ENCODE measurements around the gene U2AF2. TPM values are rescaled to one million over a fixed set of nuclear protein-coding genes. Genes with fewer than 3 reads are reported as not detected.

Gene U2AF2
- total and polyA plus RNA-seq, 9 of the 15 experiments (the other 6 are each of a cell fraction or from before 2014, with no cell fraction given) = 3.0 to 331 (median 157) TPM

- peaks cover 2 to 24% of the 10 kb centered on the region in 2 experiments; a peak in 4 of 5 replicates for H3K4me1 ChIP-seq (replicated peaks in 1 of 2; ENCODE audit: control insufficient read depth in 2 of 2, insufficient read depth in 2 of 2, low read length in 2 of 2)
- ChIA-PET CTCF (ENCODE audit: low intra/inter-chr PET ratio) (no interaction called here), POLR2A (interaction anchor here (1.0 to 3.3 kb wide), 4 partner anchors 9 to 36 kb away, joined by 3 to 21 read pairs (median 8); partner anchors contain the start of gene U2AF2)
- H4K20me1 ChIP-seq (replicated peaks; ENCODE audit: control insufficient read depth, insufficient read depth, low read length) = peaks cover 62% of the 10 kb centered on the region
- DNase-seq (ENCODE audit: extremely low read depth in 1 of 4, low spot score in 3 of 4) (no peak), FAIRE-seq (no peak), ATAC-seq (no peak)
- no peak overlapping the region for H3K4me2 ChIP-seq (ENCODE audit: insufficient read depth, low read length)
- peaks cover 9% of the 10 kb centered on the region for H3K9me1 ChIP-seq (ENCODE audit: control insufficient read depth, insufficient read depth, low read length)
- H3K36me3 ChIP-seq (ENCODE audit: control insufficient read depth, insufficient read depth, low read length) = peaks cover 98% of the 10 kb centered on the region
- peaks cover 85% of the 10 kb centered on the region for H3K79me2 ChIP-seq (ENCODE audit: control insufficient read depth, insufficient read depth, low read length)
- WGBS (ENCODE audit: insufficient coverage, low coverage, missing lambda C conversion rate) = 97% methylated on average over 12 of the region's 12 CpGs
- TF ChIP-seq L3MBTL2 (IDR thresholded peaks at IDR 0.05) (no peak), BCOR (IDR thresholded peaks at IDR 0.05) (peak; percentile 29; the same call in 1 of the 2 replicates), C11orf30 (IDR thresholded peaks at IDR 0.05; ENCODE audit: low read depth) (no peak), RBFOX2 (IDR thresholded peaks at IDR 0.05; ENCODE audit: low read depth, low read length) (0 out of 2 replicates have a peak, but pooled peaks have one; percentile 4), POLR2G (IDR thresholded peaks at IDR 0.05; ENCODE audit: low read depth, low read length) (0 out of 2 replicates have a peak, but pooled peaks have one; percentile 25), ZKSCAN1 (IDR thresholded peaks at IDR 0.05; ENCODE audit: low read depth, low read length) (no peak), SRSF1 (IDR thresholded peaks at IDR 0.05; ENCODE audit: low read depth, low read length) (no peak), ZNF589 (CRISPR knock-in tag; IDR thresholded peaks at IDR 0.05; ENCODE audit: low read depth) (no peak), NFRKB (IDR thresholded peaks at IDR 0.05; ENCODE audit: low read depth) (no peak), RBBP5 (IDR thresholded peaks at IDR 0.05; ENCODE audit: borderline replicate concordance, insufficient read depth, low read length, poor library complexity, severe bottlenecking) (no peak), GTF2F1 (IDR thresholded peaks at IDR 0.05; ENCODE audit: low read depth, low read length) (no peak), RBM25 (IDR thresholded peaks at IDR 0.05; ENCODE audit: low read depth, low read length, severe bottlenecking) (peak; percentile 71)
- TF ChIP-seq, protein P1, sequence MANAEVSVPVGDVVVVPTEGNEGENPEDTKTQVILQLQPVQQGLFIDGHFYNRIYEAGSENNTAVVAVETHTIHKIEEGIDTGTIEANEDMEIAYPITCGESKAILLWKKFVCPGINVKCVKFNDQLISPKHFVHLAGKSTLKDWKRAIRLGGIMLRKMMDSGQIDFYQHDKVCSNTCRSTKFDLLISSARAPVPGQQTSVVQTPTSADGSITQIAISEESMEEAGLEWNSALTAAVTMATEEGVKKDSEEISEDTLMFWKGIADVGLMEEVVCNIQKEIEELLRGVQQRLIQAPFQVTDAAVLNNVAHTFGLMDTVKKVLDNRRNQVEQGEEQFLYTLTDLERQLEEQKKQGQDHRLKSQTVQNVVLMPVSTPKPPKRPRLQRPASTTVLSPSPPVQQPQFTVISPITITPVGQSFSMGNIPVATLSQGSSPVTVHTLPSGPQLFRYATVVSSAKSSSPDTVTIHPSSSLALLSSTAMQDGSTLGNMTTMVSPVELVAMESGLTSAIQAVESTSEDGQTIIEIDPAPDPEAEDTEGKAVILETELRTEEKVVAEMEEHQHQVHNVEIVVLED (CRISPR knock-in tag; IDR thresholded peaks at IDR 0.05) = no peak
- BruUV-seq (replicated peaks) = no TSS peak
- H3K4me3 ChIP-seq = no peak overlapping the region
- no peak overlapping the region for H2AFZ ChIP-seq (ENCODE audit: low read depth, low read length)
- no peak overlapping the region for H3K27ac ChIP-seq (ENCODE audit: extremely low read depth, low read depth, low read length)
- in situ Hi-C loops (cut with MboI) (no loop called here), intact Hi-C loops (cut with micrococcal nuclease) (no loop called here)
- no peak overlapping the region for H3K9ac ChIP-seq (ENCODE audit: insufficient read depth in 1 of 2, low read depth in 2 of 2, low read length in 2 of 2)
- H3K27me3 ChIP-seq (ENCODE audit: control insufficient read depth in 2 of 2, insufficient read depth in 2 of 2, low read length in 2 of 2) = no peaks in the 10 kb centered on the region
- H3K9me3 ChIP-seq (replicated peaks; ENCODE audit: control insufficient read depth, insufficient read depth, low read depth, low read length) = no peaks in the 10 kb centered on the region
Measured at GRCh38 chr19:55666343-55667005, 11.6 kb downstream of the U2AF2 start.

All from K562 (cell line).